ENCODE measurements around the gene MYZAP. TPM values are rescaled to one million over a fixed set of nuclear protein-coding genes. Genes with fewer than 3 reads are reported as not detected.

MYZAP gene
- polyA plus RNA-seq, 1 donor (not counting 4 experiments of a cell fraction or from before 2014, with no cell fraction given) = 1.8 TPM

- TF ChIP-seq CTCF (optimal IDR thresholded peaks at IDR 0.05 in 1 of 3, IDR thresholded peaks at IDR 0.05 in 1 of 3, conservative IDR thresholded peaks at IDR 0.05 in 1 of 3; ENCODE audit: extremely low read depth in 1 of 3, insufficient read depth in 2 of 3, low read length in 3 of 3) (no peak), EZH2 (IDR thresholded peaks at IDR 0.05; ENCODE audit: low read length) (no peak)
- H3K4me3 ChIP-seq (ENCODE audit: control insufficient read depth in 2 of 3, extremely low read depth in 1 of 3, insufficient read depth in 2 of 3, low read depth in 1 of 3, low read length in 3 of 3) = no peak overlapping the region
- no peak overlapping the region for H3K27ac ChIP-seq (ENCODE audit: control insufficient read depth, insufficient read depth, low read length)
- H3K36me3 ChIP-seq (ENCODE audit: control insufficient read depth in 2 of 2, extremely low read depth in 1 of 2, insufficient read depth in 2 of 2, low read length in 2 of 2) = no peaks in the 10 kb centered on the region
- no peak overlapping the region for H2AFZ ChIP-seq (ENCODE audit: control insufficient read depth, low read length)
- H3K4me1 ChIP-seq (ENCODE audit: control insufficient read depth, extremely low read depth, insufficient read depth, low read length) = peaks cover 3% of the 10 kb centered on the region
- FAIRE-seq (no peak), DNase-seq (ENCODE audit: low read depth, low spot score) (no peak)
- H3K9me3 ChIP-seq (ENCODE audit: control insufficient read depth, low read depth, low read length) = no peaks in the 10 kb centered on the region
- no peak overlapping the region for H3K9ac ChIP-seq (ENCODE audit: control insufficient read depth, extremely low read depth, insufficient read depth, low read length)
- H3K4me2 ChIP-seq (ENCODE audit: control insufficient read depth, extremely low read depth, insufficient read depth, low read depth, low read length) = no peak overlapping the region
- dilution Hi-C loops (cut with MboI; ENCODE audit: extremely low pct_ligation_motif_present, low sequenced_read_pairs) = no loop called here
- H3K9me1 ChIP-seq (ENCODE audit: control insufficient read depth, extremely low read depth, insufficient read depth, low read length) = no peaks in the 10 kb centered on the region
- H3K27me3 ChIP-seq (ENCODE audit: control insufficient read depth, extremely low read depth, insufficient read depth, low read length) = no peaks in the 10 kb centered on the region
- no peaks in the 10 kb centered on the region for H3K79me2 ChIP-seq (ENCODE audit: control insufficient read depth, insufficient read depth, low read length)
- H4K20me1 ChIP-seq (ENCODE audit: control insufficient read depth, extremely low read depth, insufficient read depth, low read length) = no peaks in the 10 kb centered on the region
Measured at GRCh38 chr15:57647071-57647790, 55.5 kb downstream of the MYZAP start.

- no peak overlapping the region for H3K4me2 ChIP-seq (ENCODE audit: control insufficient read depth, extremely low read depth, insufficient read depth, low read depth, low read length)
- H2AFZ ChIP-seq (ENCODE audit: control insufficient read depth, low read length) = no peak overlapping the region
- H3K36me3 ChIP-seq (ENCODE audit: control insufficient read depth in 2 of 2, extremely low read depth in 1 of 2, insufficient read depth in 2 of 2, low read length in 2 of 2) = no peaks in the 10 kb centered on the region
- DNase-seq (ENCODE audit: low read depth, low spot score) = no peak
- H3K9me3 ChIP-seq (ENCODE audit: control insufficient read depth, low read depth, low read length) = no peaks in the 10 kb centered on the region
- no peaks in the 10 kb centered on the region for H3K9me1 ChIP-seq (ENCODE audit: control insufficient read depth, extremely low read depth, insufficient read depth, low read length)
- no peak overlapping the region for H3K9ac ChIP-seq (ENCODE audit: control insufficient read depth, extremely low read depth, insufficient read depth, low read length)
- FAIRE-seq = no peak
- dilution Hi-C loops (cut with MboI; ENCODE audit: extremely low pct_ligation_motif_present, low sequenced_read_pairs) = no loop called here
- no peak overlapping the region for H3K4me3 ChIP-seq (ENCODE audit: control insufficient read depth in 2 of 3, extremely low read depth in 1 of 3, insufficient read depth in 2 of 3, low read depth in 1 of 3, low read length in 3 of 3)
- TF ChIP-seq EZH2 (IDR thresholded peaks at IDR 0.05; ENCODE audit: low read length) (no peak), CTCF (optimal IDR thresholded peaks at IDR 0.05 in 1 of 3, IDR thresholded peaks at IDR 0.05 in 1 of 3, conservative IDR thresholded peaks at IDR 0.05 in 1 of 3; ENCODE audit: extremely low read depth in 1 of 3, insufficient read depth in 2 of 3, low read length in 3 of 3) (no peak)
- no peaks in the 10 kb centered on the region for H4K20me1 ChIP-seq (ENCODE audit: control insufficient read depth, extremely low read depth, insufficient read depth, low read length)
- peaks cover 3% of the 10 kb centered on the region for H3K4me1 ChIP-seq (ENCODE audit: control insufficient read depth, extremely low read depth, insufficient read depth, low read length)
- H3K27me3 ChIP-seq (ENCODE audit: control insufficient read depth, extremely low read depth, insufficient read depth, low read length) = no peaks in the 10 kb centered on the region
- no peaks in the 10 kb centered on the region for H3K79me2 ChIP-seq (ENCODE audit: control insufficient read depth, insufficient read depth, low read length)
- H3K27ac ChIP-seq (ENCODE audit: control insufficient read depth, insufficient read depth, low read length) = no peak overlapping the region
Measured at GRCh38 chr15:57647791-57648130, 56.1 kb downstream of the MYZAP start.
